GM12878 (cell line): ENCODE results near the gene WDFY3. TPM values are rescaled to one million over a fixed set of nuclear protein-coding genes. Genes with fewer than 3 reads are reported as not detected.

Experiments used
- ATAC-seq: fragments of 200-7000 bp; cut with Tn5 transposase; 3 replicates; pipeline ENCODE4 v1.9.1; 2020; ENCODE audit warnings: mild to moderate bottlenecking, moderate library complexity
- BruUV-seq: library from RNA; stranded (reverse); fragments of 400-500 nt; replicated peaks from 2 replicates; lab custom pipeline; 2021; lab: Mats Ljungman, UMichigan
- CTCF ChIA-PET: fragments of 300-600 bp; sonication (Branson Sonifier 250); formaldehyde crosslinking; extraction: SDS; loops from one replicate; lab custom pipeline; 2021; ENCODE audit warnings: inconsistent platforms; lab: Yijun Ruan, JAX
- POLR2A ChIA-PET: fragments of 350-600 bp; formaldehyde crosslinking; extraction: SDS; loops from one replicate; lab custom pipeline; 2021; ENCODE audit warnings: inconsistent platforms; lab: Charles Lee
- RAD21 ChIA-PET: fragments of 300-600 bp; sonication (Branson Sonifier 250); formaldehyde crosslinking; loops from one replicate; lab custom pipeline; 2023; ENCODE audit warnings: antibody characterized with exemption; ENCODE audit not compliant: unreplicated experiment; lab: Charles Lee
- SMC1A ChIA-PET: fragments of 300-600 bp; sonication (Branson Sonifier 250); formaldehyde crosslinking; loops from one replicate; lab custom pipeline; 2023; ENCODE audit not compliant: unreplicated experiment, uncharacterized antibody; lab: Charles Lee
- DNase-seq: peaks from one replicate; pipeline ENCODE4 v3.0.0-alpha.2; 2011; ENCODE audit warnings: low read depth, low spot score
- FAIRE-seq: peaks from 3 replicates; lab custom pipeline; 2011; peaks lifted over from hg19 to GRCh38; lab: Jason Lieb, UNC
- H2AFZ ChIP-seq: 2 replicates; pipeline ENCODE4 v1.6.0; 2011; ENCODE audit warnings: low read depth, low read length, control low read depth; ENCODE audit not compliant: control insufficient read depth
- H3K27ac ChIP-seq: 2 replicates; pipeline ENCODE4 v1.5.1; 2011; ENCODE audit warnings: control low read depth; ENCODE audit not compliant: control insufficient read depth, insufficient read depth
- H3K27me3 ChIP-seq, 2 experiments: replicated peaks in 1 of 2; 2 replicates each; pipeline versions ENCODE4 v1.6.0 to v1.6.1; 2011; ENCODE audit warnings: low read length in 1 of 2; ENCODE audit not compliant: control insufficient read depth in 2 of 2, insufficient read depth in 2 of 2
- H3K36me3 ChIP-seq, 2 experiments: 2 replicates each; pipeline ENCODE4 v1.5.1; 2011; ENCODE audit warnings: low read length in 1 of 2; ENCODE audit not compliant: control insufficient read depth in 2 of 2, insufficient read depth in 2 of 2
- H3K4me1 ChIP-seq: 2 replicates; pipeline ENCODE4 v1.6.1; 2011; ENCODE audit warnings: mild to moderate bottlenecking, low read length, moderate library complexity, mixed read lengths; ENCODE audit not compliant: control insufficient read depth, insufficient read depth
- H3K4me2 ChIP-seq: 2 replicates; pipeline ENCODE4 v1.6.0; 2011; ENCODE audit warnings: control low read depth; ENCODE audit not compliant: control insufficient read depth, insufficient read depth
- H3K4me3 ChIP-seq: fragments of 200-600 bp; sonication (generic); 2 replicates; pipeline ENCODE4 v1.5.1; 2016
- H3K79me2 ChIP-seq: 2 replicates; pipeline ENCODE4 v1.6.0; 2011; ENCODE audit warnings: low read length; ENCODE audit not compliant: control insufficient read depth, insufficient read depth
- H3K9ac ChIP-seq: 2 replicates; pipeline ENCODE4 v1.8.0; 2011; ENCODE audit warnings: low read length, control low read depth, mixed read lengths; ENCODE audit not compliant: control insufficient read depth, insufficient read depth
- H3K9me3 ChIP-seq: replicated peaks from 3 replicates; pipeline ENCODE4 v1.5.1; 2011; ENCODE audit warnings: mild to moderate bottlenecking, low read length; ENCODE audit not compliant: control insufficient read depth, insufficient read depth
- H4K20me1 ChIP-seq: 2 replicates; pipeline ENCODE4 v1.6.0; 2011; ENCODE audit not compliant: control insufficient read depth, insufficient read depth
- CHD2 ChIP-seq: IDR thresholded peaks from 2 replicates; pipeline ENCODE4 v1.6.1; 2011; ENCODE audit warnings: low read depth, low read length, improper control_type of control experiment, borderline replicate concordance
- HDGF ChIP-seq: fragments of 450-650 bp; IDR thresholded peaks from 2 replicates; pipeline ENCODE4 v1.6.1; 2016; ENCODE audit warnings: antibody characterized with exemption
- HSF1 ChIP-seq: fragments of 150-350 bp; IDR thresholded peaks from 2 replicates; pipeline ENCODE4 v1.6.1; 2014; ENCODE audit warnings: mild to moderate bottlenecking, low read depth, low read length
- MTA3 ChIP-seq: IDR thresholded peaks from 2 replicates; pipeline ENCODE4 v1.6.1; 2012; ENCODE audit warnings: low read length, inconsistent platforms, borderline replicate concordance
- SMC3 ChIP-seq: IDR thresholded peaks from 2 replicates; pipeline ENCODE4 v1.6.1; 2011; ENCODE audit warnings: low read length, improper control_type of control experiment, borderline replicate concordance
- STAT1 ChIP-seq: fragments of 450-650 bp; conservative IDR thresholded peaks from 2 replicates; pipeline ENCODE4 v1.6.1; 2014; ENCODE audit warnings: antibody characterized with exemption, mild to moderate bottlenecking
- TCF7 ChIP-seq: IDR thresholded peaks from 2 replicates; pipeline ENCODE4 v1.6.1; 2014; ENCODE audit warnings: antibody characterized with exemption, borderline replicate concordance
- ZBED1 ChIP-seq: IDR thresholded peaks from 2 replicates; pipeline ENCODE4 v1.6.1; 2016; ENCODE audit warnings: borderline replicate concordance
- WGBS: methylation state at CpG from one replicate; pipeline ENCODE4 v1.1.6; 2016; ENCODE audit warnings: low lambda C conversion rate; ENCODE audit not compliant: insufficient replicate concordance, insufficient coverage; ENCODE audit errors: missing lambda C conversion rate; 5-methylcytosine and 5-hydroxymethylcytosine counted together
- in situ Hi-C: fragments of 300-500 bp; cut with MboI; formaldehyde crosslinking; loops from 9 replicates; pipeline ENCODE4 v1.14.3; 2018; ENCODE audit warnings: mixed read lengths
- intact Hi-C: fragments of 100-400 bp; cut with micrococcal nuclease; formaldehyde crosslinking; loops from one replicate; pipeline ENCODE4 v1.14.2; 2022; ENCODE audit not compliant: unreplicated experiment
- polyA plus RNA-seq, 11 experiments: library from polyadenylated mRNA; depleted of rRNA in 4 of 11; unstranded in 6 of 11; stranded (reverse) in 5 of 11; fragments of >200 nt; fragmentation: Nextera tagmentation in 4 of 11; fragmentation: Illumina TruSeq in 1 of 11; extraction: Ambion mirVana in 4 of 11; extraction: Trizol in 1 of 11; gene quantifications; 1 replicate in 1 of 11; 2 replicates in 10 of 11; pipeline versions ENCODE4 v1.2.1 to v1.2.3, GENCODE V29; 2011 to 2016; ENCODE audit warnings: inconsistent platforms in 2 of 11, missing spikeins in 2 of 11, low read depth in 1 of 11
- total RNA-seq, 4 experiments: library from RNA; depleted of rRNA in 3 of 4; stranded (reverse); fragments of >200 nt in 3 of 4; fragmentation: Illumina TruSeq in 1 of 4; extraction: Trizol in 1 of 4; gene quantifications; 2 replicates each; pipeline versions ENCODE4 v1.2.1 to v1.2.3, GENCODE V29; 2013 to 2021
- TF ChIP-seq, protein P1 (sequence below): IDR thresholded peaks from 2 replicates; pipeline ENCODE4 v1.6.1; 2011; ENCODE audit warnings: borderline replicate concordance, low read depth, mild to moderate bottlenecking, moderate library complexity, mixed read lengths, low read length; ENCODE audit not compliant: insufficient read depth; ENCODE audit errors: extremely low read length

The WDFY3 gene
- total and polyA plus RNA-seq, 10 of the 15 experiments (the other 5 are each of a cell fraction or from before 2014, with no cell fraction given), result 0.01 to 0.23 (median 0.12) TPM; not detected in 2

- TF ChIP-seq HSF1, result no peak
- no peak for TF ChIP-seq STAT1
- no peak for TF ChIP-seq TCF7
- no peak for TF ChIP-seq ZBED1
- TF ChIP-seq, protein P1, sequence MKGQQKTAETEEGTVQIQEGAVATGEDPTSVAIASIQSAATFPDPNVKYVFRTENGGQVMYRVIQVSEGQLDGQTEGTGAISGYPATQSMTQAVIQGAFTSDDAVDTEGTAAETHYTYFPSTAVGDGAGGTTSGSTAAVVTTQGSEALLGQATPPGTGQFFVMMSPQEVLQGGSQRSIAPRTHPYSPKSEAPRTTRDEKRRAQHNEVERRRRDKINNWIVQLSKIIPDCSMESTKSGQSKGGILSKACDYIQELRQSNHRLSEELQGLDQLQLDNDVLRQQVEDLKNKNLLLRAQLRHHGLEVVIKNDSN, result no peak
- no peak for TF ChIP-seq HDGF
- no peak for TF ChIP-seq SMC3
- TF ChIP-seq, all 136 proteins: peak for 0
Measured at GRCh38 chr4:84914686-84915395, 51.6 kb downstream of the WDFY3 start (continued).

- DNase-seq (no peak), FAIRE-seq (no peak), ATAC-seq (no peak)
- Histone ChIP-seq H3K4me3 (no peak overlapping the region), H3K27ac (no peak overlapping the region), H3K4me2 (no peak overlapping the region), H4K20me1 (no peaks in the 10 kb centered on the region), H3K79me2 (no peaks in the 10 kb centered on the region), H3K36me3 (no peaks in the 10 kb centered on the region), H3K4me1 (no peaks in the 10 kb centered on the region), H3K27me3 (no peaks in the 10 kb centered on the region), H3K9me3 (no peaks in the 10 kb centered on the region), H2AFZ (no peak overlapping the region), H3K9ac (no peak overlapping the region)
- ChIA-PET POLR2A (no interaction called here), CTCF (no interaction called here), RAD21 (no interaction called here), SMC1A (no interaction called here)
- TF ChIP-seq MTA3 (no peak), CHD2 (no peak)
- WGBS, result 2% methylated on average over 3 of the region's 3 CpGs
- in situ Hi-C loops, result no loop called here
- intact Hi-C loops, result no loop called here
- BruUV-seq, result no TSS peak
Measured at GRCh38 chr4:84913176-84913575, 53.3 kb downstream of the WDFY3 start.
